GM18519 (cell line): ENCODE results near the gene DMXL1.

Source experiments
- ATAC-seq: cut with Tn5 transposase; IDR thresholded peaks from one replicate; pipeline ENCODE4 v1.9.1; 2021; ENCODE audit warnings: mild to moderate bottlenecking, moderate library complexity; ENCODE audit not compliant: unreplicated experiment, low FRiP score

The DMXL1 gene

GRCh38 chr5:119285070-119285916, 214.4 kb downstream of the DMXL1 start:
- ATAC-seq, result no peak

- ATAC-seq, result no peak
These were observed 215.9 kb downstream of the DMXL1 start for GRCh38 chr5:119286511-119287488.

GRCh38 chr5:119287547-119288111, 216.7 kb downstream of the DMXL1 start:
- ATAC-seq, result no peak

GRCh38 chr5:119288379-119289033, 217.6 kb downstream of the DMXL1 start:
- no peak for ATAC-seq

GRCh38 chr5:119289438-119290044, 218.7 kb downstream of the DMXL1 start:
- ATAC-seq, result no peak

GRCh38 chr5:119290161-119290569, 219.3 kb downstream of the DMXL1 start:
- peak; percentile 86 for ATAC-seq

GRCh38 chr5:119290607-119291006, 219.7 kb downstream of the DMXL1 start:
- no peak for ATAC-seq

- ATAC-seq, result no peak
These were observed 220.2 kb downstream of the DMXL1 start for GRCh38 chr5:119291056-119291455.

GRCh38 chr5:119291877-119292276, 221.0 kb downstream of the DMXL1 start:
- no peak for ATAC-seq

GRCh38 chr5:119292701-119293515, 222.0 kb downstream of the DMXL1 start:
- ATAC-seq, result no peak

GRCh38 chr5:119293516-119293829, 222.6 kb downstream of the DMXL1 start:
- no peak for ATAC-seq
